Measurements from ENCODE around the gene CCNL1.

- no peak for TF ChIP-seq POLR2AphosphoS5 (IDR thresholded peaks at IDR 0.05; ENCODE audit: insufficient read depth, low read depth, low read length)
- no peak for TF ChIP-seq CTCF (IDR thresholded peaks at IDR 0.05; ENCODE audit: extremely low read depth in 1 of 2, insufficient read depth in 1 of 2, low read depth in 1 of 2, low read length in 2 of 2)
- no peak for TF ChIP-seq POLR2A (IDR thresholded peaks at IDR 0.05; ENCODE audit: low read depth, low read length)
Observed at GRCh38 chr3:157174290-157174648, 14.3 kb upstream of the CCNL1 start.

Data from endothelial cell of umbilical vein (primary cell).